SK-N-SH treated with all-trans-retinoic acid at 6 μM for 48 hours (cell line): ENCODE data around the gene GRIP1.

Experiments used
- ATAC-seq: fragments of 200-7000 bp; cut with Tn5 transposase; 3 replicates; pipeline ENCODE4 v1.9.1; 2020; ENCODE audit warnings: mild to moderate bottlenecking, moderate library complexity
- BACH2 ChIP-seq: fragments of 250-450 bp; sonication (Bioruptor Pico); IDR thresholded peaks from 2 replicates; pipeline ENCODE4 v1.9.0; 2021; ENCODE audit warnings: mild to moderate bottlenecking, borderline replicate concordance
- CREB5 ChIP-seq: fragments of 250-450 bp; sonication (Bioruptor Pico); IDR thresholded peaks from 2 replicates; pipeline ENCODE4 v1.5.1; 2020; ENCODE audit warnings: low read depth, mild to moderate bottlenecking, moderate library complexity
- GLIS3 ChIP-seq: fragments of 250-450 bp; sonication (Bioruptor Pico); IDR thresholded peaks from 2 replicates; pipeline ENCODE4 v1.5.0; 2020; ENCODE audit warnings: mild to moderate bottlenecking, moderate library complexity
- ISL1 ChIP-seq: fragments of 250-450 bp; sonication (Bioruptor Pico); IDR thresholded peaks from 2 replicates; pipeline ENCODE4 v2.1.2; 2022; ENCODE audit warnings: mild to moderate bottlenecking, moderate library complexity
- OSR1 ChIP-seq: fragments of 250-450 bp; sonication (Bioruptor Pico); IDR thresholded peaks from 2 replicates; pipeline ENCODE4 v1.8.0; 2022; ENCODE audit warnings: moderate library complexity, mild to moderate bottlenecking, inconsistent platforms
- PATZ1 ChIP-seq: fragments of 250-450 bp; sonication (Bioruptor Pico); IDR thresholded peaks from 2 replicates; pipeline ENCODE4 v1.8.0; 2020; ENCODE audit warnings: mild to moderate bottlenecking, moderate library complexity, borderline replicate concordance
- POU6F1 ChIP-seq: fragments of 250-450 bp; sonication (Bioruptor Pico); IDR thresholded peaks from 2 replicates; pipeline ENCODE4 v1.8.0; 2021; ENCODE audit warnings: low read depth, mild to moderate bottlenecking, moderate library complexity, borderline replicate concordance
- PPARA ChIP-seq: fragments of 250-450 bp; sonication (Bioruptor Pico); IDR thresholded peaks from 2 replicates; pipeline ENCODE4 v1.5.0; 2020; ENCODE audit warnings: mild to moderate bottlenecking, borderline replicate concordance
- RARB ChIP-seq: fragments of 250-450 bp; sonication (Bioruptor Pico); IDR thresholded peaks from 2 replicates; pipeline ENCODE4 v1.8.0; 2021; ENCODE audit warnings: mild to moderate bottlenecking, moderate library complexity
- SNAI2 ChIP-seq: fragments of 250-450 bp; sonication (Bioruptor Pico); IDR thresholded peaks from 2 replicates; pipeline ENCODE4 v1.5.0; 2020; ENCODE audit warnings: mild to moderate bottlenecking, moderate library complexity
- TCF4 ChIP-seq: fragments of 250-450 bp; sonication (Bioruptor Pico); IDR thresholded peaks from 2 replicates; pipeline ENCODE4 v1.8.0; 2021; ENCODE audit warnings: mild to moderate bottlenecking, moderate library complexity, borderline replicate concordance
- TSHZ2 ChIP-seq: fragments of 250-450 bp; sonication (Bioruptor Pico); IDR thresholded peaks from 2 replicates; pipeline ENCODE4 v1.5.0; 2020; ENCODE audit warnings: mild to moderate bottlenecking, moderate library complexity
- ZC3H10 ChIP-seq: fragments of 250-450 bp; sonication (Bioruptor Pico); IDR thresholded peaks from 2 replicates; pipeline ENCODE4 v1.5.1; 2021; ENCODE audit warnings: mild to moderate bottlenecking, moderate library complexity
- ZFP3 ChIP-seq: fragments of 250-450 bp; sonication (Bioruptor Pico); IDR thresholded peaks from 2 replicates; pipeline ENCODE4 v1.5.0; 2020; ENCODE audit warnings: mild to moderate bottlenecking, moderate library complexity
- ZFP30 ChIP-seq: fragments of 450-650 bp; formaldehyde crosslinking; IDR thresholded peaks from 2 replicates; pipeline ENCODE4 v1.5.0; 2022; ENCODE audit warnings: mild to moderate bottlenecking, moderate library complexity
- ZNF565 ChIP-seq: fragments of 450-650 bp; formaldehyde crosslinking; conservative IDR thresholded peaks from 2 replicates; pipeline ENCODE4 v1.5.0; 2020; ENCODE audit warnings: low read depth, mild to moderate bottlenecking, moderate library complexity
- ZNF70 ChIP-seq: fragments of 450-650 bp; formaldehyde crosslinking; IDR thresholded peaks from 2 replicates; pipeline ENCODE4 v1.5.0; 2020; ENCODE audit warnings: mild to moderate bottlenecking, moderate library complexity
- ZNF8 ChIP-seq: fragments of 450-650 bp; formaldehyde crosslinking; IDR thresholded peaks from 2 replicates; pipeline ENCODE4 v1.5.0; 2020; ENCODE audit warnings: mild to moderate bottlenecking, moderate library complexity

The GRIP1 gene

GRCh38 chr12:66399911-66400306 is 279.0 kb downstream of the GRIP1 start (continued):
- TF ChIP-seq TSHZ2 (CRISPR knock-in tag), result no peak
- TF ChIP-seq ISL1 (CRISPR knock-in tag), result no peak
- no peak for TF ChIP-seq ZFP30
- no peak for TF ChIP-seq ZFP3 (CRISPR knock-in tag)
- TF ChIP-seq, all 23 proteins: peak for 0

- TF ChIP-seq GLIS3, result no peak
- peak; percentile 21; the same call in 1 of the 2 replicates for TF ChIP-seq ISL1 (CRISPR knock-in tag)
- TF ChIP-seq PPARA (CRISPR knock-in tag), result no peak
- no peak for TF ChIP-seq ZFP30
- TF ChIP-seq BACH2 (CRISPR knock-in tag), result no peak
- TF ChIP-seq TSHZ2 (CRISPR knock-in tag), result peak; percentile 59
- no peak for TF ChIP-seq POU6F1 (CRISPR knock-in tag)
- TF ChIP-seq TCF4 (CRISPR knock-in tag), result peak; percentile 78
- TF ChIP-seq PATZ1, result no peak
- no peak for TF ChIP-seq CREB5 (CRISPR knock-in tag)
- no peak for TF ChIP-seq ZNF70 (CRISPR knock-in tag)
- TF ChIP-seq ZNF8 (CRISPR knock-in tag), result no peak
- no peak for TF ChIP-seq OSR1
- no peak for TF ChIP-seq ZNF565 (CRISPR knock-in tag)
- no peak for TF ChIP-seq SNAI2 (CRISPR knock-in tag)
- no peak for ATAC-seq
Observed at GRCh38 chr12:66398931-66399910, 279.7 kb downstream of the GRIP1 start.

GRCh38 chr12:66397574-66398290 is 281.1 kb downstream of the GRIP1 start:
- no peak for ATAC-seq
- TF ChIP-seq BACH2 (CRISPR knock-in tag) (no peak), ZC3H10 (no peak), CREB5 (CRISPR knock-in tag) (no peak), RARB (CRISPR knock-in tag) (no peak), ZNF8 (CRISPR knock-in tag) (no peak), PATZ1 (no peak)
